Testis (tissue), 3 donors: ENCODE measurements around the gene ZBTB20. TPM values are rescaled to one million over a fixed set of nuclear protein-coding genes. Genes with fewer than 3 reads are reported as not detected.

Experiments
- DNase-seq: peaks from one replicate; pipeline ENCODE4 v3.0.0-alpha.2; 2019
- H3K27ac ChIP-seq, 2 donors: fragments of 200-600 bp; sonication (generic); one replicate each; pipeline ENCODE4 v1.5.1; 2019
- H3K27me3 ChIP-seq: fragments of 200-600 bp; sonication (generic); one replicate; pipeline ENCODE4 v1.5.1; 2019
- H3K36me3 ChIP-seq: fragments of 200-600 bp; sonication (generic); one replicate; pipeline ENCODE4 v1.5.1; 2017; ENCODE audit warnings: low read depth; ENCODE audit errors: missing control alignments
- H3K4me1 ChIP-seq: fragments of 200-600 bp; sonication (generic); one replicate; pipeline ENCODE4 v1.5.1; 2019
- H3K4me3 ChIP-seq, 2 donors: fragments of 200-600 bp; sonication (generic); one replicate each; pipeline ENCODE4 v1.5.1; 2017 to 2019
- H3K9me3 ChIP-seq: fragments of 200-600 bp; sonication (generic); one replicate; pipeline ENCODE4 v1.5.1; 2017
- CTCF ChIP-seq, 3 experiments: fragments of 450-650 bp in 2 of 3; fragments of 200-600 bp in 1 of 3; sonication (generic) in 1 of 3; IDR thresholded peaks; one replicate each; pipeline ENCODE4 v1.5.1; 2016 to 2019; ENCODE audit warnings: antibody characterized with exemption in 3 of 3, mild to moderate bottlenecking in 2 of 3, moderate library complexity in 1 of 3
- POLR2A ChIP-seq: fragments of 450-650 bp; IDR thresholded peaks from one replicate; pipeline ENCODE4 v1.6.1; 2017; ENCODE audit warnings: antibody characterized with exemption, mild to moderate bottlenecking, moderate library complexity
- WGBS, 2 donors: methylation state at CpG; one replicate each; pipeline ENCODE4 v1.1.5; 2018; 5-methylcytosine and 5-hydroxymethylcytosine counted together
- intact Hi-C: fragments of 100-400 bp; cut with DNase I; formaldehyde crosslinking; loops from one replicate; pipeline ENCODE4 v1.15.1; 2023; ENCODE audit warnings: low total_unique reads
- polyA plus RNA-seq: library from polyadenylated mRNA; stranded (reverse); fragments of 350-450 nt; fragmentation: Illumina TruSeq; extraction: RNeasy Lipid Tissue Mini Kit (QIAGEN cat#74804); gene quantifications from one replicate; pipeline ENCODE4 v1.2.3, GENCODE V29; 2014; ENCODE audit warnings: low read depth, low replicate concordance; ENCODE audit not compliant: insufficient read depth
- total RNA-seq, 2 donors: library from RNA; depleted of rRNA; stranded (reverse); fragments of >200 nt; gene quantifications; one replicate each; pipeline ENCODE4 v1.2.3, GENCODE V29; 2016

ZBTB20 gene
- total and polyA plus RNA-seq, 3 donors from 2014 or later: 36.8 to 179 (median 126) TPM

GRCh38 chr3:114983248-114983647, 163.8 kb downstream of the ZBTB20 start:
- no peak overlapping the region for H3K4me3 ChIP-seq
- intact Hi-C loops: no loop called here
- H3K9me3 ChIP-seq: no peaks in the 10 kb centered on the region
- no peak for DNase-seq
- no peaks in the 10 kb centered on the region for H3K36me3 ChIP-seq
- H3K27me3 ChIP-seq: no peaks in the 10 kb centered on the region
- 52 to 58% methylated on average over 6 of the region's 6 CpGs for WGBS, 2 donors
- no peak for TF ChIP-seq POLR2A
- TF ChIP-seq CTCF (IDR thresholded peaks at IDR 0.05): no peak
- no peaks in the 10 kb centered on the region for H3K4me1 ChIP-seq
- no peak overlapping the region for H3K27ac ChIP-seq

GRCh38 chr3:114974387-114974786, 172.7 kb downstream of the ZBTB20 start:
- TF ChIP-seq POLR2A (no peak), CTCF (IDR thresholded peaks at IDR 0.05) (no peak)
- intact Hi-C loops: no loop called here
- Histone ChIP-seq H3K36me3 (no peaks in the 10 kb centered on the region), H3K9me3 (no peaks in the 10 kb centered on the region), H3K27me3 (no peaks in the 10 kb centered on the region), H3K27ac (no peak overlapping the region), H3K4me1 (no peaks in the 10 kb centered on the region), H3K4me3 (no peak overlapping the region)
- 94 to 96% methylated on average over 3 of the region's 3 CpGs for WGBS, 2 donors
- no peak for DNase-seq

DNA sequence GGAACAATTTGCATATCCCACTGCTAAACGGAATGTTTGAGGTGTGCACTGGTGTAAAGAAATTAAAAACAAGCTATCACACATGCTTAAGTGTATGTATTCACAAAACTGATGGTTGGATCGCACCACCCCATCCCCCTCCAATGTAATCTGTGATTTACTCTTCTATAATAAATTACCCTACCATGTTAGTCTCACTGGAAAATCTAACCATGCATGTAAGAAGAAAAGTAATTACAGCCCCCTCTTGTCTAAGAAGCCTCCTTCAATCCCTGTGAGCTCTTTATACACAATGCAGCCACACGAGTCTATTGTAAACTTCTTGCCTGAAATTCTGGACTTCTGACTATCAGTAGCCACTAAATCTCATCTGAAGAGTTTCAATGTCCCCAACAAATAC, 173.6 kb downstream of the ZBTB20 start:
- WGBS, 2 donors: 81 to 85% methylated on average over 3 of the region's 3 CpGs

DNA sequence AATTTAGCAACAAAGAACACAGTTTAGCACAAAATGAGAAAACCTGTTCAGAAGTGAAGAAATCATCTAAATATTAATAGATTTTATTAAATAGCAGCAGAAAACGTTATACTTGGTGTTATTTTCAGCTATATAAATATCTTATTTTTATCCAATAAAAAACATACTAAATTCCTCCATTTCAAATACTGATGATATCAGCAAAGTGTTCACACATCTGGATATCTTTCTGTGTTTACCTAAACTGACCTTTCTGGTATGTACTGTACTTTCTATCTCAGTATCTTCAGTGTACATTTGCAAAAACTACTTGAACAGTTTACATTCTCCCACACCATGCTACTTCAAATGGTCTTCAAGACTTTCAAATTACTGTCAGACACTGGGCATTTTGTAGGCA, 179.9 kb downstream of the ZBTB20 start:
- intact Hi-C loops: no loop called here
- no peak for DNase-seq
- no peak overlapping the region for H3K4me3 ChIP-seq
- no peaks in the 10 kb centered on the region for H3K4me1 ChIP-seq
- H3K27me3 ChIP-seq: no peaks in the 10 kb centered on the region
- no peak for TF ChIP-seq CTCF (IDR thresholded peaks at IDR 0.05)
- TF ChIP-seq POLR2A: no peak
- 46 to 48% methylated on average over 1 of the region's 1 CpG for WGBS, 2 donors
- H3K36me3 ChIP-seq: no peaks in the 10 kb centered on the region
- no peaks in the 10 kb centered on the region for H3K9me3 ChIP-seq
- H3K27ac ChIP-seq: no peak overlapping the region

More for the DNA sequence above, 173.6 kb downstream of the ZBTB20 start:
- intact Hi-C loops: no loop called here
- Histone ChIP-seq H3K36me3 (no peaks in the 10 kb centered on the region), H3K27me3 (no peaks in the 10 kb centered on the region), H3K27ac (no peak overlapping the region), H3K9me3 (no peaks in the 10 kb centered on the region), H3K4me1 (no peaks in the 10 kb centered on the region), H3K4me3 (no peak overlapping the region)
- no peak for DNase-seq
- TF ChIP-seq CTCF (IDR thresholded peaks at IDR 0.05) (no peak), POLR2A (no peak)

DNA sequence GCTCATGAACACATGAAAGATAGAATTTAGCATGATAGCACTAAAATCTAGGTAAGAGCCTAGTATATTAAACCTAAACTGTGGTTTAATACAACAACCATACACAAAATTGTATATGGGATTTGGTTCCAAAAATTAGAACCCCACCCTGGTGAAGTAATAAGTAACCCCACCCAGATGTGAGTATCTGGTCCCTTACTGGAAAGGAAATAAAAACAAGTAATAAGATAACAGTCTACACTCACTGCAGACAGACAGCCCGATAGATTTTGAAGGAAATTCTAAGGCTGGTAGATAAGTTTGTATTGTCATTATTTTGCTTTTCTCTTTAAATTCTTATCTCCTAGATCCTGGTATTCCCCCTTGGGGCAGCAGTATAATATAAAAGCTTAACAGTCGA, 184.9 kb downstream of the ZBTB20 start:
- H3K27ac ChIP-seq: no peak overlapping the region
- 55 to 56% methylated on average over 2 of the region's 2 CpGs for WGBS, 2 donors

More for the DNA sequence above, 184.9 kb downstream of the ZBTB20 start:
- Histone ChIP-seq H3K36me3 (no peaks in the 10 kb centered on the region), H3K4me1 (no peaks in the 10 kb centered on the region), H3K27me3 (no peaks in the 10 kb centered on the region), H3K9me3 (no peaks in the 10 kb centered on the region), H3K4me3 (no peak overlapping the region)
- intact Hi-C loops: no loop called here
- no peak for DNase-seq
- TF ChIP-seq CTCF (IDR thresholded peaks at IDR 0.05) (no peak), POLR2A (no peak)
